GM18868 (cell line): ENCODE measurements around the gene CBARP.
"Not testable (repeated sequence)": the region's sequence is repeated elsewhere in the genome, so short reads cannot be mapped to it uniquely, and the experiment has no call there.

ENCODE experiments used
- ATAC-seq: cut with Tn5 transposase; IDR thresholded peaks from one replicate; pipeline ENCODE4 v1.9.1; 2021; ENCODE audit warnings: mild to moderate bottlenecking, moderate library complexity; ENCODE audit not compliant: unreplicated experiment

CBARP gene

GRCh38 chr19:1214862-1215731, 22.7 kb downstream of the CBARP start:
- ATAC-seq, result no peak

- no peak for ATAC-seq
Measured at GRCh38 chr19:1214299-1214861, 23.4 kb downstream of the CBARP start.

GRCh38 chr19:1213391-1214286, 24.2 kb downstream of the CBARP start:
- peak; percentile 52 for ATAC-seq

GRCh38 chr19:1211494-1212234, 26.1 kb downstream of the CBARP start:
- ATAC-seq, result no peak

DNA sequence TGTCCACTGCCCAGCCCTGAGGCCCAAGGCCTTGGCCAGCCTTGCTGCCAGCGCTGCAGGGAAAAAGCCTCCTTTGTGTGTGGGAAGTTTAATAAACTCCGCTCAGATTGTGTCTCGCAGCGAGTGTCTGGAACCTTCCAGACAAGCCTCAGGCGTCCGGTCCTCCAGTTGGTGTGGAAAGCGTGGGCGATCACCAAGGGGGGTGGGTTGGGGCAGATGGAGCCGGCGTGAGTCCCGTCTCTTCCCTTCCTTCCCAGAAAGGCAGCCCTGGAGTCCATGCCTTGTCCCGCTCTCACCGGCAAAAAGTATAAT, 27.6 kb downstream of the CBARP start:
- ATAC-seq, result no peak

GRCh38 chr19:1208830-1209229, 29.0 kb downstream of the CBARP start:
- not testable (repeated sequence) for ATAC-seq

- ATAC-seq, result no peak
Measured at GRCh38 chr19:1206864-1207450, 30.8 kb downstream of the CBARP start.

- no peak for ATAC-seq
Measured at GRCh38 chr19:1206150-1206863, 31.5 kb downstream of the CBARP start.

GRCh38 chr19:1205114-1206099, 32.4 kb downstream of the CBARP start, which contains the start of gene STK11:
STK11 (plus strand) TSS chr19:1205778; CDS start chr19:1206914, 1,136 bp downstream.
- ATAC-seq, result peak; percentile 85

- ATAC-seq, result not testable (repeated sequence)
Measured at GRCh38 chr19:1200614-1201013, 37.2 kb downstream of the CBARP start.

GRCh38 chr19:1199531-1199930, 38.3 kb downstream of the CBARP start:
- no peak for ATAC-seq

DNA sequence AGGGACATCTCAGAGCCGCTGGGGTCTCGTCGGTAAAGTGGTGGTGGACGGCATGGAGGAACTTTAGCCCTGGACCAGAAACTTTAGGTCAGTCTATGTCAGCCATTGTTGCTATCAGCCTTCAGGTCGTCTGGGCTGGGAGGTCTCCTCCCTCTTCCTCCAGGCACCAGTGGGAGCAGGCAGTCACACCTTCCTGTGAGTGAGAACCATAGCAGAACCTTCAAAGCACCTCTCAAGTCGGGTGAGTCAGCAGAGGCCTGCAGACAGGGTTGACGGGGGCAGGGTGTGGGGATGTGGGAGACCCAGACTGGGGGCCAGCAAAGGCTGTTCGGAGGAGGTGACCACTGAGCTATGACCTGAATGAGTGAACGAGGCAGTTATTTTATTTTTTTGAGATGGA, 48.4 kb downstream of the CBARP start:
- ATAC-seq, result no peak

DNA sequence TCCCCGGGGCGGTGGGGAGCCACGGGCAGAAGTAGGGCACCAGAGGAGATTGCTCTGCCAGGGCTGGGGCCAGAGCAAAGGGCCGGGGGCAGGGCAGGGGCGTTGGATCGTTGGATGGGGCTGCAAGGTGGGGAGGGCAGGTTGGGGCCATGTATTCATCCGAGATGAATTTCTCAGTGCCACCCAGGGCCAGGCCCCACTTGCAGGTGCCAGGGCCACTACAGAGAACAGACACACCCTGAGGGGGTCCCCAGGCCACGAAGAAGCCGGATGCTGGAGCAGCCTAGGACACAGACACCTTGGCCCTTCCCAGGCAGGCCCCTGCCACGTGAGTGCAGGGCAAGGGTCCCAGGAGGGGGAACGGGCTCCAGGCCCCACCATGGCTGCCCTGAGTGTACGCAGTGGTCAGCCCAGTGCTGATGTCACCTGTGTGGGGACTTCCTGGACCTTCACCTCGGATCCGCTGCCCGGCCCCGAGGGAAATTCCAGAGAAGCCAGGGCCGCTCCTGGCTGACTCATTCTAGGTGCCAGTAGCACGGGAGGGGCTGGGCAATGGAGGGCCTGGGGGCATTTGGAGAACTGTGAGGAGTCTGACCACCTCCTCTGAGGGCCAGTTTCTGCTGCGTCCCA, 54.1 kb downstream of the CBARP start:
- no peak for ATAC-seq

DNA sequence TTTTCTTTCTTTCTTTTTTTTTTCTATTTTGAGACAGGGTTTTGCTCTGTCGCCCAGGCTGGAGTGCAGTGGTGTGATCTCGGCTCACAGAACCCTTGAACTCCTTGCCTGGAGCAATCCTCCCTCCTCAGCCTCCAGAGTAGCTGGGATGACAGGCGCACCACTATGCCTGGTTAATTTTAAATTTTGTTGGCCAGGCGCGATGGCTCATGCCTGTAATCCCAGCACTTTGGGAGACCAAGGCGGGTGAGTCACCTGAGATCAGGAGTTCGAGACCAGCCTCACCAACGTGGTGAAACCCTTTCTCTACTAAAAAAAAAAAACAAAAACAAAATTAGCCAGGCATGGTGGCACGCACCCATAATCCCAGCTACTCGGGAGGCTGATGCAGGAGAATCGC, 55.1 kb downstream of the CBARP start:
- ATAC-seq, result no peak

GRCh38 chr19:1182068-1182467, 55.7 kb downstream of the CBARP start:
- ATAC-seq, result no peak

DNA sequence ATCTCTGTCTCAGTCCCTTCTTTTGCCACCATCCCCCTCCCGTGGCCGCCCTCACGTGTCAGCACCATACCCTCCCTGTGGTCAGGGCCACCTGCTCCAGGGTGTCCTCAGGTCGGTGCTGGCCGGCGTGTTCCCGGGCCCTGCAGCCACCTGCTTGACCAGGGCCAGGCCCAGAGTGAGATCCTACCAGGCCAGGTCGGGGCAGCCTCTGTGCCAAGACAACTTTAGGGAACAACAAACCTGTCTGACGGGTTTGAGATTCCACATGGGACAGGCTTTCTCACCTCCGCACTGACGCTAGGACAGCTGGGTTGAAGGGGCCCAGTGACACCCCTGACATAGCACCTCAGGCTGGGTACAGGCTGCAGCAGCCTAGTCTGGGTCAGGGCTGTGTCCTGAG, 56.2 kb downstream of the CBARP start:
- no peak for ATAC-seq
